ENCODE measurements around the gene KIAA2012.

Gene KIAA2012

DNA sequence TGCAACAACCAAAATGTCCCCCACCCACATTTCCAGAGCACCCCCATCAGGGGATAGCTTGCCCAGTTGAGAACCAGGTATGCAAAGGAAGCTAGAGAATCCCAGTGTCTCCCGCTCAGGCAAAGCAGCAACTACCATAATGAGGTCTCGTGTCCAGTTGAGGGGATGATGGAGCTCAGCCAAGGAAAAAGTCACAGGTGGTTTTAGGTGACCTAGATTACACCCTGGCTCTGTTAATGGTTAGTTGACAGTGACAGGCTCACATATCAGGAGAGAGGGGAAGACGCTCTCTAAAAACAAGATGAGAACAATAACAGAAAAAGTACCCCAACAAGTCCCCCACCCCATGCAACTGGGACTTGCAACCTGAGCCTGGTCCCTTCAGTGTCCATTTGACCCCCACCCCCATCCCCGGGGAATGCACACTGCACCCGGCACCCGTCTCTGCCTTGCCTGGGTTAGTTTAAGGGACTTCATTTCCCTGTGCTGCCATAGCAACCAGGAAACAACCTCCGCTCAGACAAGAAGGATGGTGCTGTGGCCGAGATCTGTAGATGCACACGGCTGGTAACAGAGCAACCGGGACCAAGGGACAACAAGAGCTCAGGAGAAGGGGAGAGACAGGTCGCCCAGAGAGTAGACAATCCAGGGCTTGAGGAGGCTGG, at the start of gene KIAA2012:
Gene KIAA2012, plus strand, starts transcription at position 519 of the 665 bp plus-strand sequence. CDS start 373 bp downstream, outside the sequence.
- TF ChIP-seq, protein P1, sequence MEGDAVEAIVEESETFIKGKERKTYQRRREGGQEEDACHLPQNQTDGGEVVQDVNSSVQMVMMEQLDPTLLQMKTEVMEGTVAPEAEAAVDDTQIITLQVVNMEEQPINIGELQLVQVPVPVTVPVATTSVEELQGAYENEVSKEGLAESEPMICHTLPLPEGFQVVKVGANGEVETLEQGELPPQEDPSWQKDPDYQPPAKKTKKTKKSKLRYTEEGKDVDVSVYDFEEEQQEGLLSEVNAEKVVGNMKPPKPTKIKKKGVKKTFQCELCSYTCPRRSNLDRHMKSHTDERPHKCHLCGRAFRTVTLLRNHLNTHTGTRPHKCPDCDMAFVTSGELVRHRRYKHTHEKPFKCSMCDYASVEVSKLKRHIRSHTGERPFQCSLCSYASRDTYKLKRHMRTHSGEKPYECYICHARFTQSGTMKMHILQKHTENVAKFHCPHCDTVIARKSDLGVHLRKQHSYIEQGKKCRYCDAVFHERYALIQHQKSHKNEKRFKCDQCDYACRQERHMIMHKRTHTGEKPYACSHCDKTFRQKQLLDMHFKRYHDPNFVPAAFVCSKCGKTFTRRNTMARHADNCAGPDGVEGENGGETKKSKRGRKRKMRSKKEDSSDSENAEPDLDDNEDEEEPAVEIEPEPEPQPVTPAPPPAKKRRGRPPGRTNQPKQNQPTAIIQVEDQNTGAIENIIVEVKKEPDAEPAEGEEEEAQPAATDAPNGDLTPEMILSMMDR (IDR thresholded peaks at IDR 0.05; ENCODE audit: low read depth, low read length): no peak
- no peak within 1 kb of the TSS for H3K4me3 ChIP-seq (replicated peaks in 1 of 2; ENCODE audit: low read depth in 2 of 2, low read length in 2 of 2)
- DNase-seq (ENCODE audit: low read depth in 2 of 2): no peak

DNA sequence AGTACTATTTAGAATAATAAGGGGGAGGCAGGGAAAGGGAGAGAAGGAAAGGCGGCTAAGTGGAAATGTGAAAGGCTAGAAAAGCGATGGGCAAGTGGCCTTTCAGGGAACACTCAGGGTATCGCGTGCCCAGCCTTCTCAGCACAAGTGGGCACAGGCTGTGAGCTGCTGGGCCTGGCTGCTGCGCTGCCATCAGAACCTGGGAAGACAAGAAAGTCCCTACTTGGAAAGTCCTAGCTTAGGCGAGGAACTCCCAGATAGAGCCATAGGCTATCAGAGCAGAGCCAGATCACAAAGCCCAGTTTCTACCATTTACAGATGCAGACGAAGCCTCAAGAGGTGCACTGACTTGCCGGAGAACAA, 49.2 kb upstream of the KIAA2012 start:
- TF ChIP-seq, protein P1 (IDR thresholded peaks at IDR 0.05; ENCODE audit: low read depth, low read length): no peak
- H3K4me3 ChIP-seq (replicated peaks in 1 of 2; ENCODE audit: low read depth in 2 of 2, low read length in 2 of 2): no peak overlapping the region
- DNase-seq (ENCODE audit: low read depth in 2 of 2): no peak

DNA sequence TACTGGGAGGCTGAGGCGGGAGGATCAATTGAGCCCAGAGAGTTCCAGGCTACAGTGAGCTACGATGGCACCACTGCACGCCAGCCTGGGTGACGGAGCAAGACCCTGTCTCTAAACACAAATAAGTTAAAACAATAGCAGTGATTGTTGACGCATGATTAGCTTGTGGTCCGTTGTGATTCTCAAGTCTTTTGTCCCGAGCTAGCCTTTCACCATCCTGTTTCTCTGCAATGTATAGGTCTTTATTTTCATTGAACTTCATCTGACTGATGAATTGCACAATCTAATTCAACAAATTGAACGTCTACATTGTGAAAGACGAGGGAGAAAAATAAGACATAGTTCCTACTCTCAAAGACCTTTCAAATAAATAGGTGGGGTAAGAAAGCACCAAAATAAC, 48.2 kb upstream of the KIAA2012 start:
- H3K4me3 ChIP-seq (replicated peaks in 1 of 2; ENCODE audit: low read depth in 2 of 2, low read length in 2 of 2): no peak overlapping the region
- TF ChIP-seq, protein P1 (IDR thresholded peaks at IDR 0.05; ENCODE audit: low read depth, low read length): no peak
- no peak for DNase-seq (ENCODE audit: low read depth in 2 of 2)

DNA sequence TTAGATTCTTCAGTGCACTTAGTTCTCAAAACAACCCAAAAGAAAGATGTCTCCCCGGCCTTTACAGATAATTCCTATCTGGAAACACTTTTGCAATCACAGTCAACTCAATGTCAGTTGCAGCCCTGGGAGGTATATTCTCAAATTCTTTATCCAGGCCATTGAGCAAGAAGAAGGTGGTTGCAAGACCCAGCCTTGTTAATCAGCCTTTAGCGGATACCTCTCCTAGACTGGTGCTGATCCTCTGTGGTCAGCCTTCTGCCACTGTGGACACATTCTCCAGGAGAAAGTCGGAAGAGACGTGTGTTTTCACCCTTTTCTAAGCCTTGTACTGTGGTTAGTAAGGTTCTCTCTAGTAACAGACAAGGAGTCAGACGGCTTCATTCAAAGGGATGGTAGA, 47.2 kb upstream of the KIAA2012 start:
- DNase-seq (ENCODE audit: low read depth in 2 of 2): no peak
- no peak overlapping the region for H3K4me3 ChIP-seq (replicated peaks in 1 of 2; ENCODE audit: low read depth in 2 of 2, low read length in 2 of 2)
- TF ChIP-seq, protein P1 (IDR thresholded peaks at IDR 0.05; ENCODE audit: low read depth, low read length): no peak

DNA sequence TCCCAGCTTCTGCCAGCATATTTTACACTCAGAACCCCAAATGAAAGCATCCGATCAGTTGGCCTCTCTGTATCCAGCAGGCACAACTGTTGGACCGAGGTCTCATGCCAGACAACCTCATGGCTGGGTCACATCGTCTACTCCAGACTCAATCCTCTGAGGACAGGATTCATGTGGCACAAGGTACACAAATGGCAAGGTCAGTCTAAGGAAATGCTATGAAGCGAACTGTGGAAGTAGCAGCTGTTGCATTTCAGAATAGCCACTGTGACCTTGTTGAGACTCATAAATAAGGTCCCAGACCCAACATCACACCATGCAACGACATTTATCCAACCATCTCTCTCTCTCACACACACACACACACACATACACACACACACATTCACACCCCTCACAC, 46.5 kb upstream of the KIAA2012 start:
- DNase-seq (ENCODE audit: low read depth in 2 of 2): no peak
- no peak overlapping the region for H3K4me3 ChIP-seq (replicated peaks in 1 of 2; ENCODE audit: low read depth in 2 of 2, low read length in 2 of 2)
- TF ChIP-seq, protein P1 (IDR thresholded peaks at IDR 0.05; ENCODE audit: low read depth, low read length): no peak

DNA sequence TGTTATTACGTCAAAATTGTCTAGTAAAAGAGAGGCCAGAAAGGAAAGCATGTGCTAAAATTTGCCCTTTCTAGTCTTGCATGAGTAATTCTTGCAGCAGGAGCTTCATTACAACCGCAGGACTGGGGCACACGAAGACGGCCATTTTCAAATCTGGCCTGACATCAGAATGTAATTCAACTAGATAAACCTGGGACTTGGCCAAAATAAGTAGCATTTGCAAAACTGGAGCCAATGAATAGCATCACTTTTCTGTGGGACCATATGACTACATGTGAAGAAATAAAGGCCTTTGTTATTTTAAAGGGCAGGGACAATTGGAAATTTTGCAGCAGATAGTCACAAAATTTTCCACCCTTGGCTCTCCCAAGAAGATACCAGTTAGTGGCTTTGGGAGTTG, 42.4 kb upstream of the KIAA2012 start:
- H3K4me3 ChIP-seq (replicated peaks in 1 of 2; ENCODE audit: low read depth in 2 of 2, low read length in 2 of 2): no peak overlapping the region
- DNase-seq (ENCODE audit: low read depth in 2 of 2): peak; percentile 25 to 29
- TF ChIP-seq, protein P1 (IDR thresholded peaks at IDR 0.05; ENCODE audit: low read depth, low read length): no peak

Data from cardiac fibroblast (primary cell).